Measurements from ENCODE around the gene STEAP3.

STEAP3 gene

DNA sequence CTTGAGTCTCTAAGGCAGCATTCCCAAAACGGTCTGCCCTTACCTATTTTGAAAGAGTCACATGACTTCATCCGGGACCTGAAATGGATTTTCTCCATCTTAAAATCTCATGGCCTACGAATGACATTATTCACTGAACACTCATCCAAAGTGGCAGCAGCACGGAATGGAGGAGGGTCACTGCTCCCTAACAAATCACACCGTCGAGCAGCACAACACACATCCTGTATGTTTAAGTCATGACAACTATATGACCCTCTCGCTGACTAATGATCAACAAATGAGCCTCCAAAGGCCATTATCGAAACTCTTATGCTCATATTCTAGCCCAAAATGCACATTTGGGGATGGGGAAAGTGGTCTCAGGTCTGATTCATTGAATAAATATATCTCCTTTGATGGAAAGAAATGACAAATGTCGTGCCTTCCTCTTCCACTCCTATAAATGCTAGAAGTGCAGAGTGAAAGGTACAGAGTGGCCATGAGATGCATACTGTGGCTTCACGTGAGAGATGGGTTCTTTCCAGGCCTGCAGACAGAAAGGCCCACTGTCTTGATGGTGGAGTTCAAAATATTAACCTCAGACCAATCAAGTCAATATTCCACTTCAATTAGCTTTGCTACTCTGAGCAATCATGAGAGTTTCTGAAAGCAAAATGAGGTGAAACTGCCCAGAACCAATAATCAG is 72.2 kb downstream of the STEAP3 start:
- DNase-seq: no peak

DNA sequence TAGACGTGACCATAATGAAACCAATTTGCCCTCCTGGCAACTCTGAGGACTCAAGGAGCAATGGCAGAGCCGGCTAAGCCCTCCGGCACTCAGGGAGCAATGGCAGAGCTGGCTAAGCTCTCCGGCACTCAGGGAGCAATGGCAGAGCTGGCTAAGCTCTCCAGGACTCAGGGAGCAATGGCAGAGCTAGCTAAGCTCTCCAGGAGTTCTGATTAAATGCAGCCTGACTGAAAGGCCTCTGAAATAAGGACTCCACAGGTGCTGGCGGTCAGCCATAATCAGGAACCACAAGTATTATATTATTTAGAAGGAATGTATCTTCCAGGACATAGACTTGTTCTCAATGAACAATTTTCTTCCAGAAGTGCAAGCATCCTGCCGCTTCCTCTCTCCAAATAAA is 77.8 kb downstream of the STEAP3 start:
- DNase-seq: no peak

DNA sequence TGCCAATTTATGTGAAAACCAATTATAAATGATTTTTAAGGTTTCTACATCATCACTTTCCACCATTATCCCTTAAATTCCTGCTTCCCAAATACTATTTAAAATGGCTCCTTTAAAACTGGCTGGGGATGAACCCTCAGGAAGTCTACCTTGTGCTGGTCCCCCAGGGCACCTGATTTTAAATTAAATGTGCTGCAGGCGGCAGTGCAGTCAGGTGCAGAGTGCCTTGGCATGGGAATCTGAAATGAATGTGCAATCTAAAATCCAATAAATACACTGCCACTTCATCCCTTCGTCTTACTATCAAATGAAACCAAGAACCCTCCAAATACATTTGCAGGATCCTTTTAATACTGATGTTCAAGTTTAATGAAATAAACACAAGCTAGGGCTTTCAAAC is 81.2 kb downstream of the STEAP3 start:
- no peak for DNase-seq

DNA sequence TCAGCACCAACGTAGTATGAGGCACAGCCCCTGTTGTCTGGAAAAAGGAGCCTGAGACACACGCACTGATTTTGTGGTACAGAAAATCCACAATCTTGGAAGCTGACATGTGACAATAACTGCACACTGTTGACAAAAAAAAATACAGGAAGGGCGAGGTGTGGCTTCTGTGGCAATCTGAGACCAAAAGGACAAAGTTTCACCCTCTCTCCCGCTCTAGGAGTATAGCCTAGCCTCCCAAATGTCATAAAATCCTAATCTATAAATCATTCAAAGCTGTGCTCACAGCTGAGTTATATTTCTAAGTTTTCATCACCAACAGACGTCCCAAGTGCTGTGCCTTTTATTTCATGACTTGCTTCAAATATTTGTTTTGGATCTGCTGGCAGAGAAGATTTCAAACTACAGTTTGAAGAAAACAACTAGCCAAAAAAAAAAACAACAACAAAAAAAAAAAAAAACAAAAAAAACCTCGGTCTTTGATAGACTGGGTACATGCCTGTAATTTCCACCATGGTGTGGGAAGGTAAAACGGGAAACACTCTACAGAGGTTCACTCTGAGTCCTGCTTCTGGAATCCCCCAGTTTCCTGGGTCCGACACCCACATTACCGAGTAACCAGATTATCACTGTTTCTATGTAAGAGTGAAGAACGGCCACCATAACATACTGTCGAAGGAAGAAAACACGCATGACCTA is 82.0 kb downstream of the STEAP3 start:
- DNase-seq: no peak

DNA sequence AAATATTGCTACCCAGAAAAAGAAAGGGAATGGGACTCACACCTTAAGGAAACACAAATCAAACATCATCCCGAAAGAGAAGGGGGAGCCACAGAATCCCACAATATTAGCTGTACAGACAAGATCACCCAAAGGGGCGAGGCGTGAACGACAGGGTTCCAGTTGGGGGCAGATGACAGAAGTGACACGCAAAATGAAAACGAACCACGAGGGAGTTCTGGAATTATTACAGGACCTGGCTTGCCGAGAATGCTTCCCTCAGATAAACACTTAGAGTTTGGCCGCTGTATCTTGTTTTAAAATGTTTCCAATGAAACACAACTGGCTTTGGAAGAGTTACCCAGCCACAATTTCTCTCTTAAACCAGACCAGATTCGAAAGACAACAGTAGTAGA is 82.6 kb downstream of the STEAP3 start:
- DNase-seq: no peak

DNA sequence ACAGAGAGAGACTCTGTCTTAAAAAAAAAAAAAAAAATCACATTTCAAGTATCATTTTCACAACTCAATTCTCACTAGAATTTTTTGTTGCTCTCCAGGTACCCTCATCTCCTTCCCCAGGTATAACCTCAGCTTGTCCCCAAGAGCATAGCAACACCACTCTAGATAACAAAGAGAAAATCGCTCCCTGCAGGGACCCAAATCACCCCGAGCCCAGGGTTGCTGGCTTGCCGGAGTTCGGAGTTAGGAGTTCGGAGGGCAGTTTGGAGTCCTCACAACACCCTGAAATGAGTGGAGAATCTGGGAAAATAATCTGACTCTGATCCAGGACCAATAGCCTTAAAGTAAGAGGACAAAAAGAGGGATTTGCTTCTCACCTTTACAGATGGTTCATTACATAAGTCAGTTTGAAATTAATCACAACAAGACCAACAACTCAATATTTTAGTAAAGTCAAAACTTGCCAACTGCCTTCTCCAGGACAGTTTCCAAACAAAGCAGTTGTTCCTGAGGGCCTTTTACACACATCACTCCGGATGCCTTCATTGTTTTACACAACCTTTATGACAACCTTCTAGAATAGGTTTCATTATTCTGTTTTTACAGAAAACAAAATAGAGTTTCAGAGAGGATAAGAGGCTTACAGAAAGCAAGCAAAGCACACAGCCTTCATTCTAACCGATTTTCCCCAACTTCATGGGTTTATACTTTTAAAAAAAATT is 83.9 kb downstream of the STEAP3 start:
- no peak for DNase-seq

DNA sequence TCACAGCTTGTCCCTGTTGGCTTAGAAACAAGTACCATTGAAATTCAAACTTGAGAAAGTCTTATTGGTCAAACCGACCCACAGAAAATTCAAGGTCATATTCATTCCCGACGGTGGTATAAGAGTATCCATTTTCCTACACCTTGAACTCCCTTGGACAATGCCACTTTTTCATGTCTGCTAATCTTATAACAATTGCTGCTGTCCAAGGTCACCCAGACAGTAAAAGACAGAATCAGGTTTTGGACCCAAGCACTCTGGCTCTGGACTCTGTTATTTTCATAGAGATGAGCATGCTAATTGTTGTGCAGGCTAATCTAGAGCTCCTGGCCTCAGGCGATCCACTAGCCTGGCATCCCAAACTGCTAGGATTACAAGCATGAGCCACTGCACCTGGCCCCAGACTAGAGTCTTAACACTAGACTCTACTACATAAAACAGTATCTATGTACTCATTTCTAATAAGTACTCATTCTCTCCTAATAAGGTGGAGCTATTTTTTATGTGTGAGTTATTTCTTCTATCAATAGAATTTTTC is 85.2 kb downstream of the STEAP3 start:
- no peak for DNase-seq

DNA sequence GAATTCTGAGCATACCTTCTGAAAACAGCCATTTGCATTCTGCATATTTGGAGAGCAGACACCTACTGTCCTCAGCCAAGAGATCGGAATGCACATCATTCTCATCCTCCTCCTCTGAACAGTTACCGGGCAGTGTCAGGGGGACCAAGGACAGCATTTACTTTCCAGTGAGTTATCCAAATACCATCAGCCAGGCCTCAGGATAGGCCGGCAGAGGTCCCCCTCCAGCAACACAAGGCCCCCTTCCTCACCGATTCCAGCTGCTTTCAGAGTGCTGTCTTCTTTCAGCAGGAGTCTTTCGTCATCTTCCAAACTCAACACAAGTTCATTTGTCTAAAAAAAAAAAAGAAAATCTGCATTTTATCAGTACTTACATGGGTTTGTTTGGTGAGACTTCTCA is 87.7 kb downstream of the STEAP3 start:
- DNase-seq: no peak

DNA sequence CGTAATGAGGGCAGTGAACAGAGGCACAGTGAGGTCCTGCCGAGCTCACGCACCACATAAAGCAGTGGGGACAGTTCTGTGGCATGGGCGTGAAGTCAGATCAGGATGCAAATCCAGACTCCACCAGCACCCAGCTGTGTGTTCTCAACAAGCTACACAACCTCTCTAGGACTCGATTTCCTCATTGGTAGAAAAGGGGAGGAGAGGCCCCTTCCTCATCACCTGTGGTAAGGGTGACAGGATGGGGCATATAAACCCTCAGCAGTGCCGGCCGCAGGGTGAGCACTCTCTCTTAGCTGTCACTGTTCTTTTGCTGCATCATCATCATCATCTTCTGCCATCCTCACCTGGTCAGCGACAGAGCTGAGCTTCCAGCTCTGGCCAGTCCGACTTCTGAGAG is 88.2 kb downstream of the STEAP3 start:
- DNase-seq: no peak
